Activated T-cell treated with anti-CD3 and anti-CD28 coated beads, Interleukin-2, amount 50 U/mL, for 48 hours (primary cell): Measurements from ENCODE around the gene EDC3.
"Not testable (repeated sequence)": the region's sequence is repeated elsewhere in the genome, so short reads cannot be mapped to it uniquely, and the experiment has no call there.

Experiments used
- DNase-seq, 2 experiments: peaks; one replicate each; pipeline ENCODE4 v3.0.0-alpha.2; 2020

Gene EDC3

GRCh38 chr15:74709892-74710291 lies 14.1 kb upstream of the EDC3 start:
- no peak for DNase-seq

DNA sequence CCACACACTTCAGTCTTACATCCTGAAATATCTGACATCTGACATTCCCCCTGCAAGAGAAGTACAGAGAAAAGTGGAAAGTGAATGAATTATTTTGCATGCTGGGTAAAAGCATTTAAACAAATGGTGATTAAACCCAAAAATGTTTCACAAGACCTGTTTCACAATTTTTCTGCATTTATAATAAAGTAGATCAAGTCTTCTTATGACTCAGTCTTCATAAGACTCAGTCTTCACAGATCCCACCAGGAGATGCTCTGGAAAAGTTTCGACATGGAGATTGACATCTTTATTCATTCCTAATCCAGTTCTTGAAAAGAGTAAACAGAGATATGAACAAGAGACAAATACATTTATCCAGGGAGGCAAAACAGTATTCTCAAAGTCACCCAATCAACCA lies 13.2 kb upstream of the EDC3 start:
- DNase-seq, result no peak

GRCh38 chr15:74696808-74697207 lies 984 bp upstream of the EDC3 start:
- DNase-seq, result no peak

- no peak for DNase-seq
These were observed 540 bp upstream of the EDC3 start for GRCh38 chr15:74696398-74696729.

DNA sequence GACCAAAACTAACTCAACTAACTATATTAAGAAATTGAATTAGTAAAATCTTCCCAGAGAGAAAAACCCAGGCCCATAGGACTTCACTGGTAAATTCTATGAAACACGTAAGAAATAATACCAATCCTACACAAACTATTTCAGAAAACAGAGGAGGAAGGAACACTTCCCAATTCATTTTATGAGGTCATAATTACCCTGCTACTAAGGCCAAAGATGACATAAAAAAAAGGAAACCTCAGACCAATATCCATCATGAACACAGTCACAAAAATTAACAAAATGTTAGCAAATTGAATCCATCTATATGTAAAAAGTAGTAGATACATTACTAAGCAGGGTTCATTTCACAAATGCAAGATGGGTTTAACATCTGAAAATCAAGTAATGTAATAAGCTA lies 3.5 kb downstream of the EDC3 start:
- no peak for DNase-seq

DNA sequence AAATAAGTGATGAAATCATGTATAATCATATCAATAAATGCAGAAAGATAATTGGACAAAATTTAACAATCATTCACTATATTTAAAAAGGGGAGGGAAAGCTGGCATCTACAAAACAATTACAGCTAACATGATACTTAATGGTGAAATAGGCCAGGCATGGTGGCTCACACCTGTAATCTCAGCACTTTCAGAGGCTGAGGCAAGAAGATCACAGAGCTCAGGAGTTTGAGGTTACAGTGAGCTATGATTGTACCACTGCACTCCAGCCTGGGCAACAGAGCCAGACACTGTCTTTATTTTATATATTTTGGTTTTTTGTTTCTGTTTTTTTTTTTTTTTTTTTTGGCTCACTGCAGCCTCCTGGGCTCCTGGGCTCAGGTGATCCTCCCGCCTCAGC lies 12.1 kb downstream of the EDC3 start:
- DNase-seq, result no peak

GRCh38 chr15:74682954-74683353 lies 12.9 kb downstream of the EDC3 start:
- DNase-seq, result no peak

GRCh38 chr15:74680456-74680855 lies 15.4 kb downstream of the EDC3 start:
- DNase-seq, result no peak

GRCh38 chr15:74676801-74677200 lies 19.0 kb downstream of the EDC3 start:
- DNase-seq, result no peak

- no peak for DNase-seq
These were observed 21.7 kb downstream of the EDC3 start for GRCh38 chr15:74674161-74674560.

DNA sequence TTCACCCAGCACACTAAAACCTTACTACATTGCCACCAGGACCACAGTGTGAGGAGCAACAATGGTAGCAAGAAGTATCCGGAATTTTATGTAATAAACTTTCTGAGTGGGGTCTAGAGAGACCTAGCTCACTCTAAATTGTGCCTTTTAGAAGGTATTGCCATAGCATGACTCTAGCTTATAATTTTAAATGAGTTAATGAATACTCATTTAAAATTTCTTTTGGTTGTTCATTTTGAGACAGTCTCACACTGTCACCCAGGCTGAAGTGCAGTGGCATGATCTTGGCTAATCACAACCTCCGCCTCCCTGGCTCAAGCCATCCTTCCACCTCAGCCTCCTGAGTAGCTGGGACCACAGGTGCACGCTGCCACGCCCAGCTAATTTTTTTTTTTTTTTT lies 26.2 kb downstream of the EDC3 start:
- no peak for DNase-seq

DNA sequence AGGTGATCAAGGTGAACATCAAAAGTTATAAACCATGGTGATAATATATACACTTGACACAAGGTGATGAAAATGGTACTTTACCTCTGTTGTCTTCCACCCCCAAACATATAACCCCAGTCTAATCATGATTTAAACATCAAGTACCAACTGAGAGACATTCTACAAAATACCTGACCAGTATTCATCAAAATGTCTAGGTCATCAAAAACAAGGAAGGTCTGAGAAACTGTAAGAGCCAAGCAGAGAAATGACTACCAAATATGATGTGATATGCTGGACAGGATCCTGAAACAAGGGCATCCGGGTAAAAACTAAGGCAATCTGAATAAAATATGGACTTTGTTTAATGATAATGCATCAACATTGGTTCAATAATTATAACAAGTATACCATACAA lies 27.8 kb downstream of the EDC3 start:
- DNase-seq, result no peak

DNA sequence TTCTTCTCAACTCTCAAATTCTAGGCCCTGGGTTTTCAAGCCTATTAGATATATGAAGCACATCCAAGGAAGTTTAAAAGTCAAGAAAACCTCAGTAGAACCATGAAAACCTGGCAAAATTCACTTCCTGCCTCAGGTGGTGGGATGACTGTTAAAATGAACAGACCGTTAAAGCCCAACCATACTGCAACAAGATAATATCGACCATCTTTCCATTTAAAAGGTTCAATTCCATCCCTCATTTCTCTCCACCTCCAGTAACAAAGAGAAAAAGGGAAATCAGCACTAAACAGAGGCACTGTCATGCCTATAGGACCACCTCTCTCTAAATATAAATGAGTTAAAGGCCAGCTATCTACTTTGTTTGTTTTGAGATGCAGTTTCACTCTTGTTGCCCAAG lies 31.2 kb downstream of the EDC3 start:
- DNase-seq, result no peak

GRCh38 chr15:74664028-74664616 lies 31.7 kb downstream of the EDC3 start:
- DNase-seq, result no peak

- no peak for DNase-seq
These were observed 32.4 kb downstream of the EDC3 start for GRCh38 chr15:74663303-74664027.

DNA sequence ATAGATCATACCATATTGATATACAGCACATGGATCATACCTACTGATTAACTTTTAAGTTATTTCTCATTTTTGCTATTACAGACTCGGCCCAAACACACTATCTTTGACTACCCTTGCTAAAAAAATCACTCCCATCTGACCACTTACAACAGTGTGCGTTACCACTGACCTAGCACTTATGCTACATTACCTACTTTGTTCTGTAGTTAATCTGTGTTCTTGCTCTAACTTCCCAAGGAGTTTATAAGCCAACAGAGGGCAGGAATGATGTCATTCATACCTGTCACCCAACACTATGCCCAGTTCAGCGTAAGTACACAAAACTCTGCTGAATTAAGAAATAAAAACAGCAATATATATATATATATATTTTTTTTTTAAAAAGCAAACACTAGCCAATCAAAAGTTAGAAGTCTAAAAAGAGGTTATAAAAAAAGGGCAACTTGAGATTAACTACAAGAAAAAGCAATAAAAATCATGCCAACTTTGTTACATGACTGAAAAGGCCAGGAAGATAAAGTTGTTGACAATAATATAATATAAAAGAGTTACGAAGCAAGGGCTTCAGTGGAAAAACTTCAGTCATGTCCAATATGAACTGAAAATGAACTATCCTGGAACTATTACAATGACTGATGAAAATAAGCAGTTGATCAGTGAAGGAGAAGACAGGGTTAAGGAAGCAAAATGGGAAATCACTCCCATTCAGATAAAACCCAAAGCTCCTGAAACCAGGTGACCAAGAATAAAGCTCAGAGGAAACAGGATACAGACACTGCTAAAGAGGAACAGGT lies 33.6 kb downstream of the EDC3 start:
- DNase-seq, result no peak

GRCh38 chr15:74661280-74661679 lies 34.5 kb downstream of the EDC3 start:
- DNase-seq, result not testable (repeated sequence)

DNA sequence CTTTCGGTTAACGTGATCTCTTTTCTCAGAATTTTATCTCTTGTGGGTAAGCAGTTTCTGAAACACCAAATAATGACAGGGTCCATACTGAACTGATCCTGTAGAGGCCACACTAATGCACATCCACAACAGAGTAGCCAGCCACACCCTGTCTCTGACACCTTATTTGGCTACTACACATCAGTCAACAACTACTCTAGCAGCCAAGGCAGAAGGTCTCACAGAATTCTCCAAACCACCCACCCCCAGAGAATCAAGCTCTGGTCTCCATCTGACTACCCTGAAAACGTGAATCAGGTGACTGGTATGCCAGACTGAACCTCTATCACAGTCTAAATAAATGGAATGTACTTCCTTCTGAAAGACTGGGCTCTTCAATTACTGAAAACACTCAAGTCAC lies 38.0 kb downstream of the EDC3 start:
- no peak for DNase-seq

DNA sequence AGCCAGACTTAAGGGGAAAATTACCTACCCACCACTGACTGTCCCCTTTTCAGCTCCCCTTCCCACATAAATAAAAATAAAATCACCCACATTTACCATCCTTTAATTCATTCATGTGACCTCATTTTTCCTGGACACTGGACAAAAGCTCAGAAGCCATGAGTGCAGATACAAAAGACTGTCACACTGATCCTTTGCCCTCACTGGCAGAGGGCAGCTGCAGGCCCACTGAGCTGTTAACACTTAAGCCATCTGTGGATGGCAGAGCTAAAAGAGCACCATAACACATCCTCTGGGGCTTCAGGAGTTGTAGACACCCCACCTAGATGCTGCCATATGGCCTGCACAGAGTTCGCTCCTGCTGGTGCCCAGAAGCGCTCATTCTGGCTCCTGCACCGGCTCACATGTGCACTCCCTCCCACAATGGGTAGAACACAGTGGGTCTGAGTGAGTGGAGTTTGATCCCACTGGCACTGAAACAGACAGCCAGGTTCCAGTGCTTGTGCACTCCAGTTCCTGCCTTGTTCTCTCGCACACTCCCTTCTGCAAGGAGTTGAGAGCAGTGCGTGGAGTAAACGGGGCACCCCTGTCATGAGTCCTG lies 38.8 kb downstream of the EDC3 start:
- DNase-seq, result no peak

- peak in 1 of 2 experiments; percentile 22 for DNase-seq
These were observed 40.4 kb downstream of the EDC3 start for GRCh38 chr15:74655424-74655823.

DNA sequence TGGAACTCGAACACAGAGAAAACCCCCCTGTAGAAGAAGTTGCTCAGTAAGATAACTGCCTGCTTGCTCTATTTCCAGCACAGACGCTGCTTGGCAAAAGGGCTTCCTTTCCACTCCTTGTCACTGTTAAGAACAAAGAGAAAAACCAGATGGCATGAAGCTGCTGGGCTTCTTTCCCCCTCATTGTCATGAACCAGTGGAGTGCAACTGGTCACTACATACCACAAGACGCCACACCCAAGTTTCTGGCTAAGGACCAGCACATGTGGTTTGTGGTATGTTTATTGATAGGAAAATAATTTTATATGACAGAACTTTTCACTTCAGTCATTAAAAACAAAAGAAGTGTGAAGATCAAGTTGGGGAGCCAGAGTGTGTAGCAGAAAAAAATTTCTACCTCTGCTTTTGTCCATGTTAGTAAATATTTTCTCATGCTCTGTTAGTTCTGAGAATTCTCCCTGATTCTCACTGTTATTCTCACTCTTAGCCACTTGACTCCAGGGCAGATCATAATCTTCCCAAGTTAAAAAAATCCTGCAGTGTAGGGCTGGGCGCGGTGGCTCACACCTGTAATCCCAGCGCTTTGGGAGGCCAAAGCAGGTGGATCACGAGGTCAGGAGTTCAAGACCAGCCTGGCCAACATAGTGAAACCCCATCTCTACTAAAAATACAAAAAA lies 42.3 kb downstream of the EDC3 start:
- DNase-seq, result no peak

DNA sequence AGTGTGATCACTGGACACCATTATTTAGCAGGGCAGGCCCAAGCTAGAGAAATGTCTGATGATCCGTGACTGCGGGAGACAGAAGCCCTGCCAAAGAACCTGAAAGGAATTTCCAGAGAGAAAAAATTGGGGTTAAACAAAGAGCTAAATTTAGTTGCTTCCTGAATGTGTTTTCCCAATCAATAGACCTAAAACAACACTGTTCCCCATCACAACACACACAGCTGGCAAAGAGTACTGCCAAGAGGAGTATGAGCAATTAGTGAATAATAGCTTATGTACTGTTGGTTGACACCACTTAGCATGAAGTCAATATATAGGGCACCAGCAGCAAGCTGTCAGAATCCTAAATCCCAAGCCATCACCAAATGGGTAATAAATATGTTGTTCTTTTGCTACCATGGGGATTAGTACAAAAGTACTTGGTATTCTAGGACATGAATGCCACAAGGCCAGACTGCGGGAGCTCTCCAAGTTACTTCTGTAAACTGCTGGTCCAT lies 44.5 kb downstream of the EDC3 start:
- DNase-seq, result no peak
